Hepatocyte (in vitro differentiated cells): ENCODE results near the gene CAB39. TPM values are rescaled to one million over a fixed set of nuclear protein-coding genes. Genes with fewer than 3 reads are reported as not detected.

ENCODE experiments used
- DNase-seq: peaks from one replicate; pipeline ENCODE4 v3.0.0-alpha.2; 2016; ENCODE audit warnings: low spot score
- H2AFZ ChIP-seq: fragments of 200-600 bp; sonication (generic); 2 replicates; pipeline ENCODE4 v1.6.0; 2016; ENCODE audit warnings: antibody characterized with exemption, mild to moderate bottlenecking
- H3K27ac ChIP-seq: fragments of 200-600 bp; sonication (generic); 2 replicates; pipeline ENCODE4 v1.5.1; 2016; ENCODE audit warnings: mild to moderate bottlenecking
- H3K27me3 ChIP-seq: fragments of 200-600 bp; sonication (generic); 2 replicates; pipeline ENCODE4 v1.6.1; 2016
- H3K36me3 ChIP-seq: fragments of 200-600 bp; sonication (generic); replicated peaks from 2 replicates; pipeline ENCODE4 v1.5.1; 2016; ENCODE audit warnings: low read depth; ENCODE audit not compliant: insufficient read depth
- H3K4me1 ChIP-seq: fragments of 200-600 bp; sonication (generic); 2 replicates; pipeline ENCODE4 v1.5.1; 2016; ENCODE audit warnings: mild to moderate bottlenecking, moderate library complexity; ENCODE audit not compliant: insufficient read depth
- H3K4me2 ChIP-seq: fragments of 200-600 bp; sonication (generic); 2 replicates; pipeline ENCODE4 v1.6.0; 2016
- H3K4me3 ChIP-seq: fragments of 200-600 bp; sonication (generic); 2 replicates; pipeline ENCODE4 v1.5.1; 2016; ENCODE audit warnings: mild to moderate bottlenecking
- H3K79me2 ChIP-seq: fragments of 200-600 bp; sonication (generic); 2 replicates; pipeline ENCODE4 v1.6.0; 2017; ENCODE audit warnings: mild to moderate bottlenecking
- H3K9me2 ChIP-seq: fragments of 200-600 bp; sonication (generic); replicated peaks from 2 replicates; pipeline ENCODE4 v1.6.0; 2017; ENCODE audit warnings: mild to moderate bottlenecking; ENCODE audit not compliant: insufficient read depth
- H3K9me3 ChIP-seq: fragments of 200-600 bp; sonication (generic); 2 replicates; pipeline ENCODE4 v1.5.1; 2016; ENCODE audit warnings: low read depth, mild to moderate bottlenecking
- H4K20me1 ChIP-seq: fragments of 200-600 bp; sonication (generic); 2 replicates; pipeline ENCODE4 v1.6.0; 2016; ENCODE audit warnings: mild to moderate bottlenecking; ENCODE audit not compliant: insufficient read depth, poor library complexity, severe bottlenecking
- EZH2 ChIP-seq: fragments of 200-600 bp; sonication (generic); IDR thresholded peaks from 2 replicates; pipeline ENCODE4 v1.6.1; 2016; ENCODE audit warnings: antibody characterized with exemption, mild to moderate bottlenecking, borderline replicate concordance
- EZH2phosphoT487 ChIP-seq: fragments of 200-600 bp; sonication (generic); IDR thresholded peaks from one replicate; pipeline ENCODE4 v1.6.1; 2018; ENCODE audit warnings: antibody characterized with exemption, mild to moderate bottlenecking, low read depth, moderate library complexity; ENCODE audit not compliant: unreplicated experiment, severe bottlenecking
- WGBS: methylation state at CpG from one replicate; pipeline ENCODE4 v1.1.6; 2016; ENCODE audit warnings: low lambda C conversion rate; ENCODE audit errors: missing lambda C conversion rate; 5-methylcytosine and 5-hydroxymethylcytosine counted together
- polyA plus RNA-seq: library from polyadenylated mRNA; unstranded; fragments of >200 nt; fragmentation: Nextera tagmentation; extraction: Ambion mirVana; gene quantifications from 2 replicates; pipeline ENCODE4 v1.2.1, GENCODE V29; 2016
- total RNA-seq: library from RNA; depleted of rRNA; stranded (reverse); fragments of >200 nt; gene quantifications from 2 replicates; pipeline ENCODE4 v1.2.3, GENCODE V29; 2014
- TF ChIP-seq, protein P1 (sequence below): fragments of 200-600 bp; sonication (generic); IDR thresholded peaks from 2 replicates; pipeline ENCODE4 v1.5.1; 2016; ENCODE audit warnings: antibody characterized with exemption, mild to moderate bottlenecking; ENCODE audit not compliant: poor library complexity

The CAB39 gene
- total and polyA plus RNA-seq, 2 experiments from 2014 or later: 38.5 to 84.4 TPM

DNA sequence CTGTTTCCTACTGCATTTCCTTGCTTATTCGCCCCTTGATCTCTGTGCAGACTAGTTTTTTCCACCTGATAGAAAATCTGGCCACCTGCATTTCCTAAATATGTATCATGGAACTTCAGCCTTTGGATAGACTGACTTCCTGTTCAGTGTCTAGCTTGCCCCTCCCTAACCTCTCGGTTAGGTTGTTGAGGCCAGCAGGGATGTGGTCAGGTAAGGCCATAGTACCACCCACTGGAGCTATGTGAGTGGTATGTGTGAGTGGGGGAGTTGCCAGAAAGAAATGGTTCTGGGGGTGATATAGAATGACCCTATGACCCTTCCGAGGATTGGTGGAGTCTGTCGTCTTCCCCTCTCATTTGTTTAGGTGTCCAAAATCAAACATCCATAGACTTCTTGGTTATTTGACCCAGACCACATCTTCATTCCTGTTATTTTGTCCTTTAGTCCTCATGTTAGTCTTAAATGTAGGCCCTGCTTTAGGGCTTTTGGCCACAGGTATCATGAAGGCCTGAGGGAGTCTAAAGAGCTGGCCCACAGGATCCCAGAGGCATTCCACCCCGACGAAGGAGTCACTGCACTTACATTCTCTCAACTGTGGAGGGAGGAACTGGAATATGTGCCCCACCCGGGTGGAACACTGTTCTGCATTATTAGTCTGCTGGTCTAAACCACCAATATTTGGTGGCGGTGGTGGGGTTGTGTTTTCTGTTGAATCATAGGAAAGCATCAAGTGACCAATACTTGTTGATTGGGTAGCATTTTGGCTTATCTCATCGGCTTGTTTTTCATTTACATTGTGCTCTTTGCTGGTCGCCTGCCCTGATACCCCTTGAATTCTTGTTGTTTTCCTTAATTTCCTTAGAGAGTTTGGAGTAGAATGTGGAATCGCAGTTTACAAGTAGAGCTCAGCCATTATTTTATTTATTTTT is 21.9 kb downstream of the CAB39 start:
- H3K27ac ChIP-seq: no peak overlapping the region
- peaks cover 46% of the 10 kb centered on the region for H4K20me1 ChIP-seq
- 94% methylated on average over 11 of the region's 11 CpGs for WGBS
- no peak for DNase-seq
- H3K79me2 ChIP-seq: peaks cover 84% of the 10 kb centered on the region
- H3K36me3 ChIP-seq: no peaks in the 10 kb centered on the region
- peaks cover 42% of the 10 kb centered on the region for H3K4me1 ChIP-seq
- H3K9me2 ChIP-seq: no peaks in the 10 kb centered on the region
- H3K9me3 ChIP-seq: no peaks in the 10 kb centered on the region
- TF ChIP-seq EZH2phosphoT487 (no peak), EZH2 (no peak)
- TF ChIP-seq, protein P1, sequence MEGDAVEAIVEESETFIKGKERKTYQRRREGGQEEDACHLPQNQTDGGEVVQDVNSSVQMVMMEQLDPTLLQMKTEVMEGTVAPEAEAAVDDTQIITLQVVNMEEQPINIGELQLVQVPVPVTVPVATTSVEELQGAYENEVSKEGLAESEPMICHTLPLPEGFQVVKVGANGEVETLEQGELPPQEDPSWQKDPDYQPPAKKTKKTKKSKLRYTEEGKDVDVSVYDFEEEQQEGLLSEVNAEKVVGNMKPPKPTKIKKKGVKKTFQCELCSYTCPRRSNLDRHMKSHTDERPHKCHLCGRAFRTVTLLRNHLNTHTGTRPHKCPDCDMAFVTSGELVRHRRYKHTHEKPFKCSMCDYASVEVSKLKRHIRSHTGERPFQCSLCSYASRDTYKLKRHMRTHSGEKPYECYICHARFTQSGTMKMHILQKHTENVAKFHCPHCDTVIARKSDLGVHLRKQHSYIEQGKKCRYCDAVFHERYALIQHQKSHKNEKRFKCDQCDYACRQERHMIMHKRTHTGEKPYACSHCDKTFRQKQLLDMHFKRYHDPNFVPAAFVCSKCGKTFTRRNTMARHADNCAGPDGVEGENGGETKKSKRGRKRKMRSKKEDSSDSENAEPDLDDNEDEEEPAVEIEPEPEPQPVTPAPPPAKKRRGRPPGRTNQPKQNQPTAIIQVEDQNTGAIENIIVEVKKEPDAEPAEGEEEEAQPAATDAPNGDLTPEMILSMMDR: no peak
- H3K27me3 ChIP-seq: no peaks in the 10 kb centered on the region
- no peak overlapping the region for H2AFZ ChIP-seq
- H3K4me2 ChIP-seq: no peak overlapping the region
- no peak overlapping the region for H3K4me3 ChIP-seq

DNA sequence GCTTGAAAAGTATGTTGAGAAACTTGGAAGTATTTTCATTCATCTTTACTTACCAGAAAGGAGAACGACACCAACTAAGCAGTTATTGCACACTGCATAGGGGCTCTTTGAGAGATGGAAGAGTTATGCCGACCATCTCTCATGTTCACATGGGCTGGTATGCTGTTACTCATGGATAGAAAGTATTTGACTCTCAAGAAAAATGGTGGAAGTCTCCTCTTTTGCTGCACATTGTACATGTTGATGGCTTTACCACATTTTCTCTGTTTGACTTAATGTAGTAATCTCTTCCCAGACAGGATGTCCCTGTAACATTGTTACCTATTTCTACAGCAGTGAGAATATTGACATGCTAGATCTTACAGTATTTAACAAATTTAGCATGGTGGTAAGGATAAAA is 23.2 kb downstream of the CAB39 start:
- DNase-seq: no peak
- Histone ChIP-seq H3K9me3 (no peaks in the 10 kb centered on the region), H3K79me2 (peaks cover 84% of the 10 kb centered on the region), H3K4me1 (peaks cover 47% of the 10 kb centered on the region), H3K36me3 (no peaks in the 10 kb centered on the region), H3K9me2 (no peaks in the 10 kb centered on the region), H3K4me3 (no peak overlapping the region), H3K4me2 (no peak overlapping the region), H3K27ac (peak overlapping the region; percentile 81), H2AFZ (no peak overlapping the region), H3K27me3 (no peaks in the 10 kb centered on the region), H4K20me1 (peaks cover 35% of the 10 kb centered on the region)
- TF ChIP-seq, protein P1: no peak
- no peak for TF ChIP-seq EZH2phosphoT487
- TF ChIP-seq EZH2: no peak
- WGBS: 88% methylated on average over 2 of the region's 2 CpGs

DNA sequence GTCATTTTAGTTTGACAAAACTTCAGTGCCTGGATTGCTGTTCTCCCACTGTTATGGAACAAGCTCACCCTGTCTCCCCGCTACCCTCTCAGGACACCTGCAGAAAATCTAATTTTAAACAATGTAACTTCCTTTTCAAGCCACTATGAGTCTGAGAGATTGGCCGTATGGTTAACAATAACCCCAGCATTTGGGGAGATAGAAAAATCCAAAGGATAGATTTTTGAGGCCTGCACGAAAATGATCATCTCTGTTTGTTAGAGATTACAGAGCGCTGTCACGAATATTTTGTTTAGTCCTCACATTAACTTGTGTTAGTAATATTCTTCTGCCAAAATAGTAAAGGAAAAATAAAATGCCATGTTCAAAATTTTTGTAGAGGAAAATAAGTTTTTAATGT is 24.7 kb downstream of the CAB39 start:
- peak overlapping the region; percentile 18 for H3K4me2 ChIP-seq
- H3K4me1 ChIP-seq: peaks cover 47% of the 10 kb centered on the region
- no peak overlapping the region for H2AFZ ChIP-seq
- no peaks in the 10 kb centered on the region for H3K27me3 ChIP-seq
- no peaks in the 10 kb centered on the region for H3K9me3 ChIP-seq
- H3K36me3 ChIP-seq: no peaks in the 10 kb centered on the region
- 82% methylated on average over 5 of the region's 5 CpGs for WGBS
- peak overlapping the region; percentile 81 for H3K27ac ChIP-seq
- H3K4me3 ChIP-seq: no peak overlapping the region
- TF ChIP-seq EZH2: no peak
- TF ChIP-seq, protein P1: no peak
- TF ChIP-seq EZH2phosphoT487: no peak
- H4K20me1 ChIP-seq: peaks cover 27% of the 10 kb centered on the region
- peaks cover 84% of the 10 kb centered on the region for H3K79me2 ChIP-seq
- no peak for DNase-seq
- H3K9me2 ChIP-seq: no peaks in the 10 kb centered on the region
